Measurements from ENCODE around the gene TBX6.
"Not testable (repeated sequence)": the region's sequence is repeated elsewhere in the genome, so short reads cannot be mapped to it uniquely, and the experiment has no call there.

TBX6 gene

GRCh38 chr16:30065943-30066760, 25.6 kb downstream of the TBX6 start:
- no peak for DNase-seq (ENCODE audit: low read depth, low spot score)

GRCh38 chr16:30065102-30065942, 26.4 kb downstream of the TBX6 start, which contains the start of gene ALDOA:
Gene ALDOA, plus strand, starts transcription at chr16:30065760. Its CDS starts 1,138 bp downstream, at chr16:30066898.
- DNase-seq (ENCODE audit: low read depth, low spot score): peak; percentile 99

- no peak for DNase-seq (ENCODE audit: low read depth, low spot score)
These were observed 27.0 kb downstream of the TBX6 start for GRCh38 chr16:30064729-30065101.

GRCh38 chr16:30063893-30064728, 27.6 kb downstream of the TBX6 start:
- no peak for DNase-seq (ENCODE audit: low read depth, low spot score)

- no peak for DNase-seq (ENCODE audit: low read depth, low spot score)
These were observed 28.3 kb downstream of the TBX6 start for GRCh38 chr16:30063278-30063892.

GRCh38 chr16:30060836-30061554, 30.7 kb downstream of the TBX6 start:
- DNase-seq (ENCODE audit: low read depth, low spot score): no peak

GRCh38 chr16:30060346-30060745, 31.4 kb downstream of the TBX6 start:
- DNase-seq (ENCODE audit: low read depth, low spot score): no peak

- DNase-seq (ENCODE audit: low read depth, low spot score): no peak
These were observed 36.7 kb downstream of the TBX6 start for GRCh38 chr16:30054959-30055553.

GRCh38 chr16:30054451-30054850, 37.3 kb downstream of the TBX6 start:
- no peak for DNase-seq (ENCODE audit: low read depth, low spot score)

GRCh38 chr16:30053376-30054015, 38.2 kb downstream of the TBX6 start:
- no peak for DNase-seq (ENCODE audit: low read depth, low spot score)

- DNase-seq (ENCODE audit: low read depth, low spot score): peak; percentile 55
These were observed 38.9 kb downstream of the TBX6 start for GRCh38 chr16:30052671-30053372.

GRCh38 chr16:30051518-30051917, 40.2 kb downstream of the TBX6 start:
- DNase-seq (ENCODE audit: low read depth, low spot score): no peak

- DNase-seq (ENCODE audit: low read depth, low spot score): no peak
These were observed 41.9 kb downstream of the TBX6 start for GRCh38 chr16:30049871-30050270.

- no peak for DNase-seq (ENCODE audit: low read depth, low spot score)
These were observed 45.1 kb downstream of the TBX6 start for GRCh38 chr16:30046588-30046987.

GRCh38 chr16:30046178-30046577, 45.5 kb downstream of the TBX6 start:
- no peak for DNase-seq (ENCODE audit: low read depth, low spot score)

GRCh38 chr16:30041841-30042240, 49.9 kb downstream of the TBX6 start:
- no peak for DNase-seq (ENCODE audit: low read depth, low spot score)

- DNase-seq (ENCODE audit: low read depth, low spot score): not testable (repeated sequence)
These were observed 51.0 kb downstream of the TBX6 start for GRCh38 chr16:30040690-30041089.

GRCh38 chr16:30040221-30040620, 51.5 kb downstream of the TBX6 start:
- no peak for DNase-seq (ENCODE audit: low read depth, low spot score)

Data from smooth muscle cell of the brain vasculature (primary cell).